Prostate gland (tissue), 2 donors: Measurements from ENCODE around the gene TMEM19.
"Not testable (repeated sequence)": the region's sequence is repeated elsewhere in the genome, so short reads cannot be mapped to it uniquely, and the experiment has no call there.

Source experiments
- POLR2AphosphoS5 ChIP-seq: sonication (generic); formaldehyde crosslinking; IDR thresholded peaks from one replicate; pipeline ENCODE4 v1.6.1; 2017; ENCODE audit warnings: antibody characterized with exemption
- TF ChIP-seq, protein P1 (sequence below), 4 experiments: fragments of 200-600 bp in 2 of 4; fragments of 450-650 bp in 2 of 4; sonication (generic) in 2 of 4; IDR thresholded peaks; 1 replicate in 3 of 4; 2 replicates in 1 of 4; pipeline ENCODE4 v1.5.1; 2016 to 2019; ENCODE audit warnings: antibody characterized with exemption in 4 of 4, mild to moderate bottlenecking in 2 of 4, moderate library complexity in 2 of 4

DNA sequence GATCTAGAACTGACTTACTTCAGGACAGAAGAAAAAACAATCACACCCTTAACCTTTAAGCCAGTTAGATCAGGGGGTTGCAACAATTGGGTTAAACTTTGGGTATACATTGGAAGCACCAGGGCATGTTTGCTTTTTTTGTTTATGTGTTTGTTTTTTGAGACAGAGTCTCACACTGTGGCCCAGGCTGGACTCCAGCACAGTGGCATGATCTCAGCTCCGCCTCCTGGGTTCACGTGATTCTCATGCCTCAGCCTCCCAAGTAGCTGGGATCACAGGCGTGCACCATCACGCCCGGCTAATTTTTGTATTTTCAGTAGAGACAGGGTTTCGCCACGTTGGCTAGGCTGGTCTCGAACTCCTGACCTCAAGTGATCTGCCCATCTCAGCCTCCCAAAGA, 16.3 kb downstream of the TMEM19 start:
- TF ChIP-seq POLR2AphosphoS5 = not testable (repeated sequence)
- TF ChIP-seq, protein P1, sequence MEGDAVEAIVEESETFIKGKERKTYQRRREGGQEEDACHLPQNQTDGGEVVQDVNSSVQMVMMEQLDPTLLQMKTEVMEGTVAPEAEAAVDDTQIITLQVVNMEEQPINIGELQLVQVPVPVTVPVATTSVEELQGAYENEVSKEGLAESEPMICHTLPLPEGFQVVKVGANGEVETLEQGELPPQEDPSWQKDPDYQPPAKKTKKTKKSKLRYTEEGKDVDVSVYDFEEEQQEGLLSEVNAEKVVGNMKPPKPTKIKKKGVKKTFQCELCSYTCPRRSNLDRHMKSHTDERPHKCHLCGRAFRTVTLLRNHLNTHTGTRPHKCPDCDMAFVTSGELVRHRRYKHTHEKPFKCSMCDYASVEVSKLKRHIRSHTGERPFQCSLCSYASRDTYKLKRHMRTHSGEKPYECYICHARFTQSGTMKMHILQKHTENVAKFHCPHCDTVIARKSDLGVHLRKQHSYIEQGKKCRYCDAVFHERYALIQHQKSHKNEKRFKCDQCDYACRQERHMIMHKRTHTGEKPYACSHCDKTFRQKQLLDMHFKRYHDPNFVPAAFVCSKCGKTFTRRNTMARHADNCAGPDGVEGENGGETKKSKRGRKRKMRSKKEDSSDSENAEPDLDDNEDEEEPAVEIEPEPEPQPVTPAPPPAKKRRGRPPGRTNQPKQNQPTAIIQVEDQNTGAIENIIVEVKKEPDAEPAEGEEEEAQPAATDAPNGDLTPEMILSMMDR (IDR thresholded peaks at IDR 0.05) = not testable (repeated sequence)
